GM04504 (cell line): ENCODE data around the gene NPLOC4.
A peak's percentile ranks its signal among the peaks of the same experiment; 100 is the strongest.

ENCODE experiments used
- DNase-seq: peaks from one replicate; pipeline ENCODE4 v3.0.0-alpha.2; 2012; ENCODE audit warnings: low read depth

Gene NPLOC4

GRCh38 chr17:81518113-81518784 lies 118.7 kb downstream of the NPLOC4 start:
- DNase-seq, result no peak

- DNase-seq, result no peak
These were observed 119.4 kb downstream of the NPLOC4 start for GRCh38 chr17:81517339-81518112.

GRCh38 chr17:81517009-81517338 lies 119.9 kb downstream of the NPLOC4 start:
- DNase-seq, result no peak

GRCh38 chr17:81516439-81516838 lies 120.5 kb downstream of the NPLOC4 start:
- DNase-seq, result no peak

- no peak for DNase-seq
These were observed 121.3 kb downstream of the NPLOC4 start for GRCh38 chr17:81515530-81516041.

GRCh38 chr17:81514739-81515529 lies 122.0 kb downstream of the NPLOC4 start:
- DNase-seq, result peak; percentile 72

GRCh38 chr17:81514489-81514738 lies 122.5 kb downstream of the NPLOC4 start:
- no peak for DNase-seq

- no peak for DNase-seq
These were observed 123.0 kb downstream of the NPLOC4 start for GRCh38 chr17:81513753-81514488.

- DNase-seq, result no peak
These were observed 123.5 kb downstream of the NPLOC4 start for GRCh38 chr17:81513372-81513752.

- DNase-seq, result peak; percentile 90
These were observed 124.1 kb downstream of the NPLOC4 start, which contains the start of gene ACTG1 for GRCh38 chr17:81512562-81513371. ACTG1 (minus strand) TSS chr17:81512799; CDS start chr17:81512354, 445 bp downstream.

- DNase-seq, result no peak
These were observed 124.9 kb downstream of the NPLOC4 start for GRCh38 chr17:81511804-81512561.

- DNase-seq, result no peak
These were observed 125.4 kb downstream of the NPLOC4 start for GRCh38 chr17:81511554-81511803.

GRCh38 chr17:81510785-81511553 lies 125.9 kb downstream of the NPLOC4 start:
- DNase-seq, result no peak

- DNase-seq, result no peak
These were observed 126.7 kb downstream of the NPLOC4 start for GRCh38 chr17:81509972-81510784.

GRCh38 chr17:81509207-81509971 lies 127.5 kb downstream of the NPLOC4 start:
- DNase-seq, result no peak

GRCh38 chr17:81508639-81509206 lies 128.2 kb downstream of the NPLOC4 start:
- DNase-seq, result no peak
